GM12801 (cell line): ENCODE measurements around the gene COL24A1.

Experiments used
- CTCF ChIP-seq: IDR thresholded peaks from one replicate; pipeline ENCODE4 v1.5.1; 2011; ENCODE audit warnings: control low read depth; ENCODE audit not compliant: insufficient read length; ENCODE audit errors: extremely low read depth

The COL24A1 gene

DNA sequence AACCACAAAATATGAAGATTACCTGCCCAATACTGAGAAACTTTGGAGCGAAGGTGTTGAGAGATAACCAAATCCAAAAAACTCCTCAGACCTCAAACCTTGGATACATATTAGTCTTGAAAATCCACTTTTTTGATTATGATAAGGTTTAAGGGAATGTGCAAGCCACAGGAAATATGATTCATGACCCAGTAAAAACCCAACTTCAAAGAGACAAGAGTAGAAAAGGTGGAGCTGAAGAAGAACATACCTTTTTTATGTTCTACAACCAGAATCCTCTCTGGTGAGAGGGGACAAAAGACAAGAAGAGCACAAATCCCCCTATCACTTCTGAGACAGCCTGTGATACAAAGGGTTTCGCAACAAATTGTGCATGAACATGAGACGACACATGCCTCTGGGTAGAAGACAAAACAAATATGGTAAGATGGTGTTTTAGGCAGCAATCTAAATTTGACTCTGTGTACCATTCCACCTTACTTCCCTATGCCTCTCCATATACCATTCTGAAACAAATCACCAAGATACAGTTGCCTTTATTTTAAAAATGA, 37.3 kb downstream of the COL24A1 start:
- TF ChIP-seq CTCF = no peak

DNA sequence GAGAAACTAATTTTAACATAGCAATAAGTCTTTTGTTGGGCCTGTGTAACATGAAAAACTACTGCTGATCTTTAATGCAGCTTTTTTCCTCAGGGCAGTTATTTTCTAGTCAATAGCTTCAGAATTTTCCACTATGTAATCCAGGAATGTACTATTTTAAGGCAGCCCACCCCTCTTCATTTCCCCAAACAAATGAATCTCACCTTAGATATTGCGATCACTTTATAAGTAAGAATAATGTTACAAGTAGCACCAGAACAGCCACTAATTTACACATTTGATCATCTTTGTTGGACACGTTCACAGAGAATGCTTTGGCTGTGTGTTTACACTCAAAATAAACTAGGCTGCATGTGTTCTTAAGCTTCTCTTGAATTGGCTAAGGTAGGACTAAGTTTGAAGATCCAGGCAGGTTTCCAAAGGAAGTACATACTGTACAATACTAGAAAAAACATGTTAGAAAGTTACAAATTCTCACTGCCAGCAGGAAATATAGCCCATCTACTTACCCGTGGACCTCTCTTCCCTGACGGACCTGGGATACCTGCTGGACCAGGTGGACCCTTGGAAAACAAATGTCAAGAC, 41.7 kb downstream of the COL24A1 start:
- no peak for TF ChIP-seq CTCF

DNA sequence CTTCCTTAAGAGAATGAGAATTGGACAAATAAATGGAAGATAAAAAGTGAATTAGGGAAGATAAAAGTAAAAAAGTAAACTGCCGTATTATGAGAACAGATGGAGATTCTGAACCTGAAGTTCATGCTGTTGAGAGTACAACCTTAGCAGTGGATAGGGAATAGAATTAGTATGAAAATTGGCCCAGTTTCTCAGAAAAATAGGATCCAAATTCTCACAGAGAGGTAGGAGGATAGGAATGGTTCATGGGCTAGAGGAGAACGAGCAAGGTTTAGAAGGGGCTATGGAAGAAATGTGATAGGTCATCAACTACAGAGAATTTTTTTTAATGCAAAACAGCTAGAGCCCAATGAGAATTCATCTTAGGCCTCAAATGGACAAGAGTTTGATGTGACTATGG, 42.3 kb downstream of the COL24A1 start:
- no peak for TF ChIP-seq CTCF

DNA sequence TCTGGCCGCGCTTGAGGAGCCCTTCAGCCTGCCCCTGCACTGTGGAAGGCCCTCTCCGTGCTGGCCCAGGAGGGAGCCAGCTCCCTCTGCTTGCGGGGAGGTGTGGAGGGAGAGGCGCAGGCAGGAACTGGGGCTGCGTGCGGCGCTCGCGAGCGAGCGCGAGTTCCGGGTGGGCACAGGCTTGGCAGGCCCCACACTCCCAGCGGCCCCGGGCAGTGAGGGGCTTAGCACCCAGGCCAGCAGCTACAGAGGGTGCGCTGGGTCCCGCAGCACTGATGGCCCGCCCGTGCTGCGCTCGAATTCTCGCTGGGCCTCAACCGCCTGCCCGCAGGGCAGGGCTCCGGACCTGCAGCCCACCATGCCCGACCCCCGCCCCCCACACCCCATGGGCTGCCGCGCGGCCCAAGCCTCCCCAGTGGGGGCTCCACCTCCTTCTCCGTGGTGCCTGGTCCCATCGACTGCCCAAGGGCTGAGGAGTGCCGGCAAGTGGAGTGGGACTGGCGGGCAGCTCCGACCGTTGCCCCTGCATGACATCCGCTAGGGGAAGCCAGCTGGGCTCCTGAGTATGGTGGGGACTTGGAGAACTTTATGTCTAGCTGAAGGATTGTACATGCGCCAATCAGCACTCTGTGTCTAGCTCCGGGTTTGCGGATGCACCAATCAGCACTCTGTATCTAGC, 46.0 kb downstream of the COL24A1 start:
- TF ChIP-seq CTCF = no peak

DNA sequence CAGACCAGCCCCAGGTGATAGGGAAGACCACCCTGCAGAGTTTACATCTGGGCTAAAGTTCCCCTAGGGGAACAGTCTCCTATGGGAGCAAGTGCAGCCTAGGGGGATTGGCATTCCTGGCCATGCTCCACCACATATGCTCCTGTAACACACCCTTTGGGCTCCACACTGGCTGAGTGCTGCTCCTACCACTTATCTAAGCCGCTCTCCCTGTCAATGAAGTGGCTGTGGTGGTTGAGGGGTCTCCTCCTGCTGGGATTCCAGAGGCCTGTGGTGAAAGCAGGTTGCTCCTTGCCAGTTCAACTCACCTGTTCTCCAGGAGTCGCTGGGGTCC, 51.1 kb downstream of the COL24A1 start:
- no peak for TF ChIP-seq CTCF

GRCh38 chr1:86104606-86105532, 51.7 kb downstream of the COL24A1 start:
- no peak for TF ChIP-seq CTCF

DNA sequence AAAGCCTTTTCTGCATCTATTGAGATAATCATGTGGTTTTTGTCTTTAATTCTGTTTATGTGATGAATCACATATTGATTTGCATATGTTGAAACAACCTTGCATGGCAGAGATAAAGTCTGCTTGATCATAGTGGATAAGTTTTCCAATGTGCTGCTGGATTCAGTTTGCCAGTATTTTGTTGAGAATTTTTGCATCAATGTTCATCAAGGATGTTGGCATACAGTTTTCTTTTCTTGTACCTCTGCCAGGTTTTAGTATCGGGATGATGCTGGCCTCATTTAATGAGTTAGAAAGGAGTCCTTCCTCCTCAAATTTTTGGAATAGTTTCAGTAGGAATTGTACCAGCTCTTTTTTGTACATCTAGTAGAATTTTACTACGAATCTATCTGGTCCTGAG, 55.0 kb downstream of the COL24A1 start:
- no peak for TF ChIP-seq CTCF
